Lower leg skin (tissue), 3 donors: ENCODE results near the gene PPP2R5C.

Source experiments
- CTCF ChIP-seq, 3 donors: fragments of 450-650 bp; IDR thresholded peaks; one replicate each; pipeline ENCODE4 v1.5.1; 2016; ENCODE audit warnings: antibody characterized with exemption in 3 of 3, mild to moderate bottlenecking in 3 of 3, moderate library complexity in 2 of 3
- POLR2A ChIP-seq, 2 donors: fragments of 450-650 bp; IDR thresholded peaks; one replicate each; pipeline ENCODE4 v1.6.1; 2016 to 2017; ENCODE audit warnings: antibody characterized with exemption in 2 of 2, mild to moderate bottlenecking in 1 of 2, moderate library complexity in 1 of 2

- TF ChIP-seq CTCF (IDR thresholded peaks at IDR 0.05): no peak
- no peak for TF ChIP-seq POLR2A (IDR thresholded peaks at IDR 0.05)
These were observed 20.5 kb upstream of the PPP2R5C start for GRCh38 chr14:101740981-101741380.
